Mesenchymal stem cell (in vitro differentiated cells and primary cell): ENCODE measurements around the gene CPNE5.

ENCODE experiments used
- DNase-seq: peaks from one replicate; pipeline ENCODE4 v3.0.0-alpha.2; 2013
- H2AFZ ChIP-seq: one replicate; pipeline ENCODE4 v1.6.1; 2013; ENCODE audit warnings: low read depth, mild to moderate bottlenecking, control low read depth, inconsistent platforms, low read length, moderate library complexity
- H2AK5ac ChIP-seq: 2 replicates; pipeline ENCODE4 v1.6.1; 2013; ENCODE audit warnings: low read length, moderate library complexity, mild to moderate bottlenecking, inconsistent platforms; ENCODE audit not compliant: severe bottlenecking
- H2BK120ac ChIP-seq: one replicate; pipeline ENCODE4 v1.6.1; 2013; ENCODE audit warnings: low read depth, mild to moderate bottlenecking, inconsistent platforms, low read length, moderate library complexity
- H2BK12ac ChIP-seq, 2 experiments: one replicate each; pipeline ENCODE4 v1.6.1; 2013; ENCODE audit warnings: inconsistent platforms in 2 of 2, low read length in 2 of 2, mild to moderate bottlenecking in 2 of 2, moderate library complexity in 2 of 2, control low read depth in 1 of 2
- H2BK15ac ChIP-seq: one replicate; pipeline ENCODE4 v1.6.1; 2013; ENCODE audit warnings: mild to moderate bottlenecking, low read depth, inconsistent platforms; ENCODE audit not compliant: poor library complexity, severe bottlenecking
- H2BK5ac ChIP-seq: 2 replicates; pipeline ENCODE4 v1.6.1; 2013; ENCODE audit warnings: low read depth, mild to moderate bottlenecking, low read length, control low read depth, inconsistent platforms; ENCODE audit not compliant: poor library complexity, severe bottlenecking
- H3K14ac ChIP-seq, 2 experiments: one replicate each; pipeline ENCODE4 v1.6.1; 2013; ENCODE audit warnings: inconsistent platforms in 2 of 2, low read length in 2 of 2, control low read depth in 1 of 2, mild to moderate bottlenecking in 1 of 2, moderate library complexity in 1 of 2
- H3K18ac ChIP-seq, 2 experiments: one replicate each; pipeline ENCODE4 v1.6.1; 2013; ENCODE audit warnings: inconsistent platforms in 2 of 2, low read length in 2 of 2, control low read depth in 1 of 2, low read depth in 1 of 2, mild to moderate bottlenecking in 1 of 2
- H3K23ac ChIP-seq, 2 experiments: one replicate each; pipeline ENCODE4 v1.6.1; 2013; ENCODE audit warnings: inconsistent platforms in 2 of 2, low read length in 2 of 2, mild to moderate bottlenecking in 2 of 2, moderate library complexity in 2 of 2, control low read depth in 1 of 2
- H3K27ac ChIP-seq: 2 replicates; pipeline ENCODE4 v1.5.1; 2013; ENCODE audit warnings: mild to moderate bottlenecking, moderate library complexity, low read length, control low read depth, inconsistent platforms; ENCODE audit not compliant: poor library complexity, severe bottlenecking
- H3K27me3 ChIP-seq, 2 experiments: 2 replicates each; pipeline versions ENCODE4 v1.6.1 to v1.7.0; 2013; ENCODE audit warnings: low read length in 2 of 2, mild to moderate bottlenecking in 2 of 2, moderate library complexity in 2 of 2, control low read depth in 1 of 2, inconsistent platforms in 1 of 2; ENCODE audit not compliant: control insufficient read depth in 1 of 2, insufficient read depth in 1 of 2
- H3K36me3 ChIP-seq, 2 experiments: 2 replicates each; pipeline versions ENCODE4 v1.6.1 to v1.7.0; 2013; ENCODE audit warnings: low read length in 2 of 2, control low read depth in 1 of 2, inconsistent platforms in 1 of 2, low read depth in 1 of 2, mild to moderate bottlenecking in 1 of 2; ENCODE audit not compliant: insufficient read depth in 2 of 2, control insufficient read depth in 1 of 2
- H3K4ac ChIP-seq, 2 experiments: one replicate each; pipeline ENCODE4 v1.6.1; 2013; ENCODE audit warnings: inconsistent platforms in 2 of 2, low read length in 2 of 2, mild to moderate bottlenecking in 2 of 2, moderate library complexity in 2 of 2, control low read depth in 1 of 2, low read depth in 1 of 2
- H3K4me1 ChIP-seq: 2 replicates; pipeline ENCODE4 v1.6.1; 2013; ENCODE audit warnings: low read depth, low read length, control low read depth; ENCODE audit not compliant: control insufficient read depth, insufficient read depth
- H3K4me2 ChIP-seq: 2 replicates; pipeline ENCODE4 v1.6.1; 2013; ENCODE audit warnings: low read length, mild to moderate bottlenecking, inconsistent platforms; ENCODE audit not compliant: poor library complexity, severe bottlenecking
- H3K4me3 ChIP-seq, 2 experiments: 2 replicates each; pipeline versions ENCODE4 v1.5.1 to v1.7.0; 2013; ENCODE audit warnings: low read length in 2 of 2, mild to moderate bottlenecking in 2 of 2, control low read depth in 1 of 2, low read depth in 1 of 2; ENCODE audit not compliant: insufficient read depth in 1 of 2
- H3K79me1 ChIP-seq: replicated peaks from 2 replicates; pipeline ENCODE4 v1.6.1; 2013; ENCODE audit warnings: mild to moderate bottlenecking, control low read depth, low read length, inconsistent platforms; ENCODE audit not compliant: poor library complexity, severe bottlenecking
- H3K9ac ChIP-seq: 2 replicates; pipeline ENCODE4 v1.7.0; 2013; ENCODE audit warnings: mild to moderate bottlenecking, low read length, moderate library complexity
- H3K9me3 ChIP-seq: 2 replicates; pipeline ENCODE4 v1.7.0; 2013; ENCODE audit warnings: mild to moderate bottlenecking, low read length; ENCODE audit not compliant: control insufficient read depth
- H4K8ac ChIP-seq: one replicate; pipeline ENCODE4 v1.6.1; 2013; ENCODE audit warnings: inconsistent platforms, mild to moderate bottlenecking, low read length, moderate library complexity
- H4K91ac ChIP-seq: one replicate; pipeline ENCODE4 v1.6.1; 2013; ENCODE audit warnings: mild to moderate bottlenecking, low read length, inconsistent platforms
- WGBS: methylation state at CpG from one replicate; pipeline ENCODE4 v1.1.7; 2013; ENCODE audit warnings: mixed read lengths; 5-methylcytosine and 5-hydroxymethylcytosine counted together

CPNE5 gene

DNA sequence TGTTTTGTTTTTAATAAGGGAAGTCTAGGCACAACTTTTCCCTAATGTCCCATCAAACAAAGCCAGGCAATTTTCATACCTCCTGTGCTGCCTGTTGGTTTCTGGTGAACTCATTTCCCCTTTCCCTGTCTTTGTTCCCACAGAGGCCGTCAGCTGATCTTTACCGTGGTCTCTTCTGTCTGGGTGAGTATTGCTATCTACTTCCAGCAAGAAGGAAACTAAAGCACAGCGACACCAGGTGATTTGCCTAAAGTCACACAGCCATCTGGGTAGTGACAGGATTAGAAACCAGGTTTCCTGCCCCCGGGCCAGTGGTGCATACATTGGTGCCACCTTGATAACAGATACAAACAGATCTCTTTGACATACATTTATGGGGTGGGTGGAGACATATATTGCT is 82.0 kb downstream of the CPNE5 start:
- no peak overlapping the region for H4K91ac ChIP-seq
- H3K27me3 ChIP-seq = peaks cover 9 to 16% of the 10 kb centered on the region in 2 experiments
- H3K4me3 ChIP-seq = no peak overlapping the region
- no peak overlapping the region for H3K4me2 ChIP-seq
- no peak for DNase-seq
- H3K4me1 ChIP-seq = peaks cover 6% of the 10 kb centered on the region
- no peak overlapping the region for H2BK12ac ChIP-seq
- no peak overlapping the region for H2BK120ac ChIP-seq
- no peak overlapping the region for H3K4ac ChIP-seq
- no peaks in the 10 kb centered on the region for H3K36me3 ChIP-seq
- no peak overlapping the region for H4K8ac ChIP-seq
- no peak overlapping the region for H3K27ac ChIP-seq
- no peak overlapping the region for H3K23ac ChIP-seq
- H3K9me3 ChIP-seq = no peaks in the 10 kb centered on the region
- no peak overlapping the region for H2AK5ac ChIP-seq
- H2BK15ac ChIP-seq = no peak overlapping the region
- WGBS = 71% methylated on average over 4 of the region's 4 CpGs
- no peak overlapping the region for H3K9ac ChIP-seq
- no peaks in the 10 kb centered on the region for H3K79me1 ChIP-seq
- no peak overlapping the region for H3K14ac ChIP-seq
- no peak overlapping the region for H2BK5ac ChIP-seq
- no peak overlapping the region for H3K18ac ChIP-seq
- H2AFZ ChIP-seq = no peak overlapping the region

DNA sequence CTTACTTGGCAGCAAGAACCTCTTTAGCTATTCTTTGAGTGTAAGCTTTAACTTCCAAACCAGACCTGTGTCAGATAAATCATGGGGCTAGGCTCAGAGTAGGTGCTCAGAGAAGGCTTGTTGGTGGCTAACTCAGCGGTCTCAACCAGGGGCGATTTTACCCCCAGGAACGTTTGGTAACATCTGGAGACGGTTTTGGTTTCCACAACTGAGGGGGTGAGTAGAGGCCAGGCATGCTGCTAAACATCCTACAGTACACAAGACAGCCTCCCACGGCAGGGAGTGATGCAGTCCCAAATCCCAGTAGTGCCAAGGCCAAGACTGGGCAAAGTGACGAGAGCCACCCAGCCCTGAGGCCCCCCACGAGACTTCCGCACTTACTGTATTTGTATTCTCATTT is 82.5 kb downstream of the CPNE5 start:
- no peak overlapping the region for H2AFZ ChIP-seq
- H3K4me2 ChIP-seq = no peak overlapping the region

DNA sequence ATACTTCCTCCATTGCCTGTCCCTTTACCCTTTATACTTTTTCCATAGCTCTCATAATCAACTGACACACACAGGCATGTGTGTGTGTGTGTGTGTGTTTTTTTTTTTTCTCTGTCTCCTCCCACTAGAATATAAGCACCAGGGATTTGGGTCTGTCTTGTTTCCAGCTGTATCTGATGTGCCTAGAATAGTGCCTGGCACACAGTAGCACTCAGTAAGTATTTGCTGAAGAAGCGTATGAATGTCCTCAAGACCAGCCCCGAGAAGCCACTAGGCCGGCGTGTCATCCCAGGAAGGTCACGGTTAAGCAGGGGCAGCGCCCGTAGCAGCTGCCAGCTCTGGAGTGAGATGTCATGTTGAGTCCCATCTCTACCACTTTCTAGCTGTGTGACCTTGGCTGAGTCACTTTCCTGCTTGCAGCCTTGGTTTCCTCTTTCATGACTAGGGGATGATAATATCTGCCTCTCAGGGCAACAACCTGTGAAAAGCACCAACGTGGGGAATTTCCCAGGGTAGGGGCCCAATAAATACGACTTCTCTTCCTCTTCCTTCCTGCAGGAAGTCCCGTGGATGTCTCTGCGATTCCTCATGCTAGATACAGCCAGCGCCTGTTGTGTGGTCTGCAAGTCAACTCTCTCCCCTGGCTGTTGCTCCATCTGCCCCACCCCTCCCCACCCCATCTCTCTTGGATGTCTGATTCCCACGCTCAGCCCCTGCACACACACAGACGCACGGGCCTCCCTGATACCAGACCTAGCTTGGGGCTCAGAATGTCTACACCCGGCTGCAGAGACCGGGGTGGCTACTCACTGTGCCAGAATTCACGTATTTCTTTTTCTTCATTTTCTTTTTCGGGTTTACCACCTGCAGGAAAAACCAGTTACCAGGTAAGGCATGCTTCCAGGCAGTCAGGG is 83.6 kb downstream of the CPNE5 start:
- H3K9me3 ChIP-seq = no peaks in the 10 kb centered on the region
- H3K23ac ChIP-seq = no peak overlapping the region
- no peak overlapping the region for H3K4me3 ChIP-seq
- H3K18ac ChIP-seq = no peak overlapping the region
- H2BK5ac ChIP-seq = no peak overlapping the region
- H3K4ac ChIP-seq = no peak overlapping the region
- H2BK15ac ChIP-seq = no peak overlapping the region
- H3K27me3 ChIP-seq = peaks cover 5 to 6% of the 10 kb centered on the region in 2 experiments
- no peak overlapping the region for H3K27ac ChIP-seq
- peak; percentile 64 for DNase-seq
- no peak overlapping the region for H4K91ac ChIP-seq
- no peak overlapping the region for H2BK12ac ChIP-seq
- no peak overlapping the region for H2BK120ac ChIP-seq
- H4K8ac ChIP-seq = no peak overlapping the region
- peaks cover 8% of the 10 kb centered on the region for H3K4me1 ChIP-seq
- H3K36me3 ChIP-seq = no peaks in the 10 kb centered on the region
- H2AK5ac ChIP-seq = no peak overlapping the region
- H2AFZ ChIP-seq = no peak overlapping the region
- H3K4me2 ChIP-seq = no peak overlapping the region
- WGBS = 57% methylated on average over 19 of the region's 19 CpGs
- no peak overlapping the region for H3K9ac ChIP-seq
- H3K79me1 ChIP-seq = no peaks in the 10 kb centered on the region
- H3K14ac ChIP-seq = no peak overlapping the region

More for the DNA sequence above, 82.5 kb downstream of the CPNE5 start:
- H3K36me3 ChIP-seq = no peaks in the 10 kb centered on the region
- WGBS = 90% methylated on average over 7 of the region's 8 CpGs
- no peak overlapping the region for H2BK120ac ChIP-seq
- H3K14ac ChIP-seq = no peak overlapping the region
- no peaks in the 10 kb centered on the region for H3K79me1 ChIP-seq
- no peak overlapping the region for H2BK15ac ChIP-seq
- H2BK5ac ChIP-seq = no peak overlapping the region
- DNase-seq = no peak
- H3K4me1 ChIP-seq = peaks cover 8% of the 10 kb centered on the region
- no peak overlapping the region for H2AK5ac ChIP-seq
- no peak overlapping the region for H4K91ac ChIP-seq
- no peak overlapping the region for H3K9ac ChIP-seq
- H3K27me3 ChIP-seq = peaks cover 7 to 15% of the 10 kb centered on the region in 2 experiments
- no peak overlapping the region for H4K8ac ChIP-seq
- H2BK12ac ChIP-seq = no peak overlapping the region
- H3K23ac ChIP-seq = no peak overlapping the region
- H3K9me3 ChIP-seq = no peaks in the 10 kb centered on the region
- H3K4ac ChIP-seq = no peak overlapping the region
- no peak overlapping the region for H3K18ac ChIP-seq
- H3K4me3 ChIP-seq = no peak overlapping the region
- no peak overlapping the region for H3K27ac ChIP-seq

- H3K4me1 ChIP-seq = peaks cover 8% of the 10 kb centered on the region
Measured at GRCh38 chr6:36754582-36755434, 84.4 kb downstream of the CPNE5 start.

More at GRCh38 chr6:36754582-36755434, 84.4 kb downstream of the CPNE5 start:
- Histone ChIP-seq H2BK120ac (no peak overlapping the region), H3K27me3 (peaks cover 0 to 4% of the 10 kb centered on the region in 2 experiments), H3K23ac (no peak overlapping the region), H3K36me3 (no peaks in the 10 kb centered on the region), H3K9me3 (peaks cover 6% of the 10 kb centered on the region), H4K8ac (no peak overlapping the region), H2BK5ac (no peak overlapping the region), H2BK12ac (no peak overlapping the region), H3K18ac (no peak overlapping the region), H3K4ac (no peak overlapping the region), H3K4me2 (no peak overlapping the region), H3K9ac (no peak overlapping the region), H3K79me1 (no peaks in the 10 kb centered on the region), H3K4me3 (no peak overlapping the region), H2AK5ac (no peak overlapping the region), H4K91ac (no peak overlapping the region), H3K14ac (no peak overlapping the region), H3K27ac (no peak overlapping the region), H2AFZ (no peak overlapping the region), H2BK15ac (no peak overlapping the region)
- WGBS = 88% methylated on average over 9 of the region's 9 CpGs
- DNase-seq = no peak
